Mammary epithelial cell (primary cell): ENCODE results near the gene DLK2.

Source experiments
- EZH2 ChIP-seq: IDR thresholded peaks from 2 replicates; pipeline ENCODE4 v1.6.1; 2012; ENCODE audit warnings: low read length, inconsistent platforms, borderline replicate concordance
- TF ChIP-seq, protein P1 (sequence below), 2 donors: IDR thresholded peaks in 1 of 2; conservative IDR thresholded peaks in 1 of 2; 2 replicates each; pipeline ENCODE4 v1.5.1; 2011 to 2012; ENCODE audit warnings: inconsistent platforms in 2 of 2, low read length in 2 of 2, mild to moderate bottlenecking in 2 of 2, control low read depth in 1 of 2, low read depth in 1 of 2; ENCODE audit not compliant: insufficient read depth in 1 of 2; ENCODE audit errors: extremely low read depth in 1 of 2

- TF ChIP-seq, protein P1, sequence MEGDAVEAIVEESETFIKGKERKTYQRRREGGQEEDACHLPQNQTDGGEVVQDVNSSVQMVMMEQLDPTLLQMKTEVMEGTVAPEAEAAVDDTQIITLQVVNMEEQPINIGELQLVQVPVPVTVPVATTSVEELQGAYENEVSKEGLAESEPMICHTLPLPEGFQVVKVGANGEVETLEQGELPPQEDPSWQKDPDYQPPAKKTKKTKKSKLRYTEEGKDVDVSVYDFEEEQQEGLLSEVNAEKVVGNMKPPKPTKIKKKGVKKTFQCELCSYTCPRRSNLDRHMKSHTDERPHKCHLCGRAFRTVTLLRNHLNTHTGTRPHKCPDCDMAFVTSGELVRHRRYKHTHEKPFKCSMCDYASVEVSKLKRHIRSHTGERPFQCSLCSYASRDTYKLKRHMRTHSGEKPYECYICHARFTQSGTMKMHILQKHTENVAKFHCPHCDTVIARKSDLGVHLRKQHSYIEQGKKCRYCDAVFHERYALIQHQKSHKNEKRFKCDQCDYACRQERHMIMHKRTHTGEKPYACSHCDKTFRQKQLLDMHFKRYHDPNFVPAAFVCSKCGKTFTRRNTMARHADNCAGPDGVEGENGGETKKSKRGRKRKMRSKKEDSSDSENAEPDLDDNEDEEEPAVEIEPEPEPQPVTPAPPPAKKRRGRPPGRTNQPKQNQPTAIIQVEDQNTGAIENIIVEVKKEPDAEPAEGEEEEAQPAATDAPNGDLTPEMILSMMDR (conservative IDR thresholded peaks at IDR 0.05 in 1 of 2, IDR thresholded peaks at IDR 0.05 in 1 of 2; ENCODE audit: extremely low read depth in 1 of 2, insufficient read depth in 1 of 2, low read depth in 1 of 2, low read length in 2 of 2): no peak
- no peak for TF ChIP-seq EZH2
Measured at GRCh38 chr6:43412541-43412940, 42.8 kb downstream of the DLK2 start.
